ENCODE results near the gene TMEM186.

TMEM186 gene

DNA sequence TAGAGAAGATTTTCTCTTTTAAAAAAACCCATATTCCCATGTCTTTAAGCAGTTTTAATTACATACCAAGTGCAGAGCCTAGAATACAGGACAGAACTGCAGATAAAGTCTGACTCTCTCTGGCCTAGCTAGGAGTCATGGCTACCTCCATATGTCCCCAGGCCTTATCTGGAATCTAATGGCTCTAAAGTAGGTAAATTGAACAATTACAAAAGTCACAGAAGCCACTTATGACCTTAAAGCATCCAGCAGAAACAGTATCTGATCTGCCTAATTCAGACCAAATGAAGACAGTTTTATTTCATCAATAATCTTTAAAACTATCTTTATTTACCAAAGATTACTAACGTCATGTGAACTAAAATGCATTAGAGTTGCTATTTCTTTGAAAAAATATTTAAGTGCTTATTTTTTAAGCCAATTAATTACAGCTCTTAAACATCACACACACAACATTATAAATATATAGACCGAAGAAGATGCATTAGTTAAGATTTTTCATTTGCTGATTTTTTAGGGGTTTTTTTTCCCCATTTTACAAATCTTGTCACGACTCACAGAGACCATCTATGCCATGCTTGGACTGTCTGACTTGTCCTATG lies 28.9 kb upstream of the TMEM186 start:
- Histone ChIP-seq H3K27me3 (ENCODE audit: insufficient read depth, poor library complexity, severe bottlenecking) (no peaks in the 10 kb centered on the region), H3K27ac (replicated peaks) (no peak overlapping the region), H3K4me3 (replicated peaks; ENCODE audit: insufficient read depth, low read length) (no peak overlapping the region)
- no peak for DNase-seq (ENCODE audit: low read depth in 1 of 2, low spot score in 1 of 2)
- TF ChIP-seq, protein P1, sequence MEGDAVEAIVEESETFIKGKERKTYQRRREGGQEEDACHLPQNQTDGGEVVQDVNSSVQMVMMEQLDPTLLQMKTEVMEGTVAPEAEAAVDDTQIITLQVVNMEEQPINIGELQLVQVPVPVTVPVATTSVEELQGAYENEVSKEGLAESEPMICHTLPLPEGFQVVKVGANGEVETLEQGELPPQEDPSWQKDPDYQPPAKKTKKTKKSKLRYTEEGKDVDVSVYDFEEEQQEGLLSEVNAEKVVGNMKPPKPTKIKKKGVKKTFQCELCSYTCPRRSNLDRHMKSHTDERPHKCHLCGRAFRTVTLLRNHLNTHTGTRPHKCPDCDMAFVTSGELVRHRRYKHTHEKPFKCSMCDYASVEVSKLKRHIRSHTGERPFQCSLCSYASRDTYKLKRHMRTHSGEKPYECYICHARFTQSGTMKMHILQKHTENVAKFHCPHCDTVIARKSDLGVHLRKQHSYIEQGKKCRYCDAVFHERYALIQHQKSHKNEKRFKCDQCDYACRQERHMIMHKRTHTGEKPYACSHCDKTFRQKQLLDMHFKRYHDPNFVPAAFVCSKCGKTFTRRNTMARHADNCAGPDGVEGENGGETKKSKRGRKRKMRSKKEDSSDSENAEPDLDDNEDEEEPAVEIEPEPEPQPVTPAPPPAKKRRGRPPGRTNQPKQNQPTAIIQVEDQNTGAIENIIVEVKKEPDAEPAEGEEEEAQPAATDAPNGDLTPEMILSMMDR (IDR thresholded peaks at IDR 0.05; ENCODE audit: insufficient read depth, low read length) = no peak
- no peak for TF ChIP-seq GABPA (IDR thresholded peaks at IDR 0.05; ENCODE audit: low read depth)
- TF ChIP-seq POLR2AphosphoS5 (IDR thresholded peaks at IDR 0.05; ENCODE audit: low read depth) = no peak
- TF ChIP-seq, protein P2, sequence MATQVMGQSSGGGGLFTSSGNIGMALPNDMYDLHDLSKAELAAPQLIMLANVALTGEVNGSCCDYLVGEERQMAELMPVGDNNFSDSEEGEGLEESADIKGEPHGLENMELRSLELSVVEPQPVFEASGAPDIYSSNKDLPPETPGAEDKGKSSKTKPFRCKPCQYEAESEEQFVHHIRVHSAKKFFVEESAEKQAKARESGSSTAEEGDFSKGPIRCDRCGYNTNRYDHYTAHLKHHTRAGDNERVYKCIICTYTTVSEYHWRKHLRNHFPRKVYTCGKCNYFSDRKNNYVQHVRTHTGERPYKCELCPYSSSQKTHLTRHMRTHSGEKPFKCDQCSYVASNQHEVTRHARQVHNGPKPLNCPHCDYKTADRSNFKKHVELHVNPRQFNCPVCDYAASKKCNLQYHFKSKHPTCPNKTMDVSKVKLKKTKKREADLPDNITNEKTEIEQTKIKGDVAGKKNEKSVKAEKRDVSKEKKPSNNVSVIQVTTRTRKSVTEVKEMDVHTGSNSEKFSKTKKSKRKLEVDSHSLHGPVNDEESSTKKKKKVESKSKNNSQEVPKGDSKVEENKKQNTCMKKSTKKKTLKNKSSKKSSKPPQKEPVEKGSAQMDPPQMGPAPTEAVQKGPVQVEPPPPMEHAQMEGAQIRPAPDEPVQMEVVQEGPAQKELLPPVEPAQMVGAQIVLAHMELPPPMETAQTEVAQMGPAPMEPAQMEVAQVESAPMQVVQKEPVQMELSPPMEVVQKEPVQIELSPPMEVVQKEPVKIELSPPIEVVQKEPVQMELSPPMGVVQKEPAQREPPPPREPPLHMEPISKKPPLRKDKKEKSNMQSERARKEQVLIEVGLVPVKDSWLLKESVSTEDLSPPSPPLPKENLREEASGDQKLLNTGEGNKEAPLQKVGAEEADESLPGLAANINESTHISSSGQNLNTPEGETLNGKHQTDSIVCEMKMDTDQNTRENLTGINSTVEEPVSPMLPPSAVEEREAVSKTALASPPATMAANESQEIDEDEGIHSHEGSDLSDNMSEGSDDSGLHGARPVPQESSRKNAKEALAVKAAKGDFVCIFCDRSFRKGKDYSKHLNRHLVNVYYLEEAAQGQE (IDR thresholded peaks at IDR 0.05; ENCODE audit: insufficient replicate concordance, low read depth) = no peak
- no peak for TF ChIP-seq SPI1 (IDR thresholded peaks at IDR 0.05; ENCODE audit: borderline replicate concordance, low read depth)

DNA sequence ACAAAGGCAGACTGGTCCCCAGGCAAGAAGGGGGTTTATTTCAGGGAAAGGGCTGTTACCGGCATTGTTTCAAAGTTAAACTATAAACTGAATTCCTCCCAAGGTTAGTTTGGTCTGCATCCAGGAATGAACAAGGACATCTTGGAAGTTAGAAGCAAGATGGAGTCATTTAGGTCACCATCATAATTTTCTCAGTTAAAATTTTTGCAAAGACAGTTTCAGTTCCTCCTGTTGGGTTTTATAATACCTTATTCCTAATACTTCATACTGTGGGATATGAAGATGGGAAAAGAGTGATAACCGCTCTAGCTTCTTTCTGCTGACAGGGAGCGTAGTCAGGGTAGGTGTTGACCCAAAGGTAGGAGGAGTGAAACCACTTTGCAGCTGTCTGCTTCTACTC lies 25.0 kb upstream of the TMEM186 start:
- no peaks in the 10 kb centered on the region for H3K27me3 ChIP-seq (ENCODE audit: insufficient read depth, poor library complexity, severe bottlenecking)
- no peak for DNase-seq (ENCODE audit: low read depth in 1 of 2, low spot score in 1 of 2)
- H3K4me3 ChIP-seq (replicated peaks; ENCODE audit: insufficient read depth, low read length) = no peak overlapping the region
- no peak overlapping the region for H3K27ac ChIP-seq (replicated peaks)
- TF ChIP-seq, protein P2 (IDR thresholded peaks at IDR 0.05; ENCODE audit: insufficient replicate concordance, low read depth) = no peak
- TF ChIP-seq GABPA (IDR thresholded peaks at IDR 0.05; ENCODE audit: low read depth) (no peak), SPI1 (IDR thresholded peaks at IDR 0.05; ENCODE audit: borderline replicate concordance, low read depth) (no peak), POLR2AphosphoS5 (IDR thresholded peaks at IDR 0.05; ENCODE audit: low read depth) (no peak)
- TF ChIP-seq, protein P1 (IDR thresholded peaks at IDR 0.05; ENCODE audit: insufficient read depth, low read length) = no peak

DNA sequence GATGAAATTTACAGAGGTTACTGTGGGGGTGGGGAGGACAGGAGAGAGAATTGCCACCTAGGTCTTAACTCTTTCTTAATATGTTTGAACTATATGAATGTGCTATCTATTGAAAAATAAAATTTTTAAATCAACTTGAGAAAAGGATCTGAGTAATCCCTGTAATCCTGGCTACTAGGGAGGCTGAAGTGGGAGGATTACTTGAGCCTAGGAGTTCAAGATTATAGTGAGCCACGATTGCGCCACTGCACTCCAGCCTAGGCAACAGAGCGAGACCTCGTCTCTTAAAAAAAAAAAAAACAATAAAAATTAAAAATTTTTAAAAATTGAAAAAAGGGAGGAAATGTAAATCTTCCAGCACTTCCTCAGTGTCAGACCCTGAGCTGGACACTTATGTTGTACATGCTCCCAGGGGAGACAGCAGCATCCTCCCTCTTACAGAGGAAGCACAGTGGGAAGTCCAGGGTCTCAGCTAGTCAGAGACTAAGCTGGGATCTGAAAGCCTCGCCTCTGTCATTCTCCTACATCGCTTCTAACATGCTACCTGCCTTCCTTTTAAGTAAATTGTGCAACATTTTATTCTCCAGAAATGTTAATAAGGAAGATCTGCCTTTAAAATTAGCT lies 22.1 kb upstream of the TMEM186 start:
- DNase-seq (ENCODE audit: low read depth in 1 of 2, low spot score in 1 of 2) = no peak
- H3K4me3 ChIP-seq (replicated peaks; ENCODE audit: insufficient read depth, low read length) = no peak overlapping the region
- H3K27me3 ChIP-seq (ENCODE audit: insufficient read depth, poor library complexity, severe bottlenecking) = no peaks in the 10 kb centered on the region
- TF ChIP-seq SPI1 (IDR thresholded peaks at IDR 0.05; ENCODE audit: borderline replicate concordance, low read depth) = no peak
- TF ChIP-seq, protein P1 (IDR thresholded peaks at IDR 0.05; ENCODE audit: insufficient read depth, low read length) = no peak
- TF ChIP-seq GABPA (IDR thresholded peaks at IDR 0.05; ENCODE audit: low read depth) = no peak
- TF ChIP-seq, protein P2 (IDR thresholded peaks at IDR 0.05; ENCODE audit: insufficient replicate concordance, low read depth) = no peak
- no peak overlapping the region for H3K27ac ChIP-seq (replicated peaks)

Data from HL-60 (cell line).